Activated T-helper 1 cell treated with anti-CD3 and anti-CD28 coated beads, Interleukin-2, amount 50 U/mL, for 16 hours (primary cell): ENCODE results near the gene SUGP1.

Source experiments
- DNase-seq, 2 donors: peaks; one replicate each; pipeline ENCODE4 v3.0.0-alpha.2; 2020; ENCODE audit warnings: low read depth in 1 of 2, low spot score in 1 of 2

The SUGP1 gene

DNA sequence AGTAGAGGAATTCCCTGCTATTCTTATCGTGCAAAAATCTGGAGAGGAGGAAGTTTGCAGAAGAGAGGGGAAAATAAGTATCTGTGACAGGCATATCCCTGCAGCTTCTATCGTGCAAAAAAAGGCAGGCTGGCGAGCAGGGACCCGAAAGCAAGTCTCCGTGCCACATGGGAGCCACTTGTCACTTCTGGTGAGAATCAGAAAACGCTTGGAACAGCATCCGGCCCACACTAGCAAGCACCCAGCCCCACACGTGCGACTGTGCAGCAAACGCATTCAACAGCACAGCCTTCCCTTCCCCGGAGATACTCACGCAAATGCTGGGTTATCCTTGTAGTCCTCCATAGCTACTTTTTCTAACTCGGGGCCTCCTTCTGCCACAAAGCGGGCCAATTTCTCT, 16.9 kb downstream of the SUGP1 start:
- no peak for DNase-seq

DNA sequence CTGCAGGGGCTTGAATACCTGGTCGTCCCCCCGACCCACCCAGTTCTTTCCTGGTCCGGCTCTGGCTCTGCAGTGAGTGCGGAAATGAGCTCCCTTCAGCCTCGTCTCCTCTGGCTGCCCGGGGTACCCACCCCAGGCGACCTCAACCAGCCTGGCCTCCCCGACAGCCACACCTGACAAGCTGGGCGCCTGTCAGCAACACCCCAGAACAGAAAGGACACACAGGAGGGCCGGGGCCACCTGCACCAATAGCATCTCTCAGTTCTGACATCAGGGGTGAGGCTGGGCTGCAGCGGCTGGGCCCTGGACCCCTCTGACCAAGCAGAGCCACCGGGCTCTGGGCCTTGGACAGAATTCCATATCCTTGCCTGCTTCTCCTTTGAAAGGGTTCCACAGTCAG, 19.7 kb downstream of the SUGP1 start:
- DNase-seq = no peak

DNA sequence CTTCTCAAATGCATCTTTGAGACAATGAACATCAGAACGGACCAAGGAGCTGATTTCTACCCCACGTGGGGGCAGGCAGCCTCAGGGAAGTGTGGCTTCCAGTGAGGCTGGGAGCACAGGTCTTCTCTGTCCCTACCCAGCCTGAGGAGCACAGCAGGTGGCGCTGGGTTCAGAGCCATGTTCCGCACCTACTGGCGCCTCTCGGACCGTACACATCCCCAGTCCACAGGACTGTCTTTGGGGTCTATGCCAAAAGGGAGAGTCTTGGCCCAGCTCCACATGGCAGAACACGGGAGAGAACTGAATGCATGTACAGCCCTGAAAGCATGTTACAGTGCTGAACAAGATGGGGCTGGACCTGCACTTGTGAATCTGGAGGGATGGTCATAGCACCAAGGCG, 22.6 kb downstream of the SUGP1 start:
- DNase-seq = no peak

DNA sequence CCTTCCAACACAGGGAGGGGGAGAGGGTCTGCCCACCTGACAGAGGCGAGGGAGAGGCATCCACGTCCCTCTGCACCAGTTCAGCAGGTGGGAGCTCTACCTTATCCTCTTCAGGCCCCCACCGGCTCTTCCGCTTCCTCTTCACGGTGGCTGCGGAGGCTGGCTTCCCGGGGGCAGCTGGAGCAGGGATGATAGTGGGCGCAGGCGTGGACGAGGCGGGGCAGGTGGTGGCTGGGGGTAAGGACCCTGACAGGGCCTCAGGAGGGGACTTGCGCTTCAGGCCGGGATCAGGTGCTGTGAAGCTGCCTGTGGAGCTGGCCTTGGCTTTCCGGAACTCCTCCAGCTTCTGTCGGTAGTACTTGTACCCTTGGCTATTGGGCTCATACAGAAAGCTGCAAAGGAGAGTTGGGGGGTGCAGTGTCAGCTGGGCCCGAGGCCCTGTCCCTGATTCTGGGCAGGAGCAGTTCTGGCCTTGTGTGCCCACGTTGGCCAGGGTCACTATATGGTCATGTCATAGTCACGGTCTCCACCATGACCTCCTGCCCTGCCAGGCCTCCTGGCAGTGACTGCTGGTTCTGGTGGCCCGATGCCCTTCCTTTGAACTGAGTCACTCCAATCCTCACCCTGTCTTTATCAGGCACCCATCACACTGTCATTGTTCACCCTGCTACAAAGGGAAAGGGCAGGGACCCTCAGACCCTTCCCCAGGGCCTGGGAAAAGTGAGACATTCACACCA, 23.2 kb downstream of the SUGP1 start:
- no peak for DNase-seq

DNA sequence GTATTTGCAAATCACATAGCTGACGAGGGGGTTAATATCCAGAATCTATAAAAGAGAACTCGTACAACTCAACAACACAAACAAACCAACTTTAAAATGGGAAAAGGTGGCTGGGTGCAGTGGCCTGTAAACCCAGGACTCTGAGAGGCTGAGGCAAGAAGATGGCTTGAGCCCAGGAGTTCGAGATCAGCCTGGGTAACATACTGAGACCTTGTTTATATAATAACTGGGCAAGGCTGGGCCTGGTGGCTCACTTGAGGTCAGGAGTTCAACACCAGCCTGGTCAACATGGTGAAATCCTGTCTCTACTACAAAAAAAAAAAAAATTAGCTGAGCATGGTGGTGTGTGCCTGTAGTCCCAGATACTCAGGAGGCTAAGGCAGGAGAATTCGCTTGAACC, 25.4 kb downstream of the SUGP1 start:
- DNase-seq = no peak

DNA sequence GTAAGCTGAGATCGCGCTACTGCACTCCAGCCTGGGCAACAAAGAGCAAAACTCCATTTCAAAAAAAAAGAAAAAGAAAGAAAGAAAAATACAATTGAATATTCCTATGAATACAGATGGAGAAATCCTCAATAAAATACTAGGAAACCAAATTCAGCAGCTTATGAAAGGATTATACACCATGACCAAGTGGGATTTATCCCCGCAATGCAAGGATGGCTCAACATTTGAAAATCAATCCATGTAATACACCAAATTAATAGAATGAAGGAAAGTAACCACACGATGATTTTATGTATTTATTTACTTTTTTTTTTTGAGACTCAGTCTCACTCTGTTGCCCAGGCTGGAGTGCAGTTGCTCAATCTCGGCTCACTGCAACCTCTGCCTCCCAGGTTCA, 27.7 kb downstream of the SUGP1 start:
- no peak for DNase-seq

DNA sequence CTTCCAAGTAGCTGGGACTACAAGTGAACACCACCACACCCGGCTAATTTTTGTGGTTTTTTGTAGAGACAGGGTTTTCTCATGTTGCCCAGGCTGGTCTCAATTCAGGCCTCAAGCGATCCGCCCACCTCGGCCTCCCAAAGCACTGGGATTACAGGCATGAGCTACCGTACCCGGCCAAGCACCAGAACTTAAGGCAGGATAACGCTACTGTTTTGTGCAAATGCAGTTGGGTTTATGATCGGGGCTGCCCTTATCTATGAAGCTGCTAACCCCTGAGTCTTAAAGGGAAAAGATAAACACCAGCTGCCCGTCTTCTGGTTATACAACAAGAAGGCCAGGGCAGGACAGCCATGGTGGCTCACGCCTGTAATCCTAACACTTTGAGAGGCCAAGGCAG, 34.6 kb downstream of the SUGP1 start:
- no peak for DNase-seq

DNA sequence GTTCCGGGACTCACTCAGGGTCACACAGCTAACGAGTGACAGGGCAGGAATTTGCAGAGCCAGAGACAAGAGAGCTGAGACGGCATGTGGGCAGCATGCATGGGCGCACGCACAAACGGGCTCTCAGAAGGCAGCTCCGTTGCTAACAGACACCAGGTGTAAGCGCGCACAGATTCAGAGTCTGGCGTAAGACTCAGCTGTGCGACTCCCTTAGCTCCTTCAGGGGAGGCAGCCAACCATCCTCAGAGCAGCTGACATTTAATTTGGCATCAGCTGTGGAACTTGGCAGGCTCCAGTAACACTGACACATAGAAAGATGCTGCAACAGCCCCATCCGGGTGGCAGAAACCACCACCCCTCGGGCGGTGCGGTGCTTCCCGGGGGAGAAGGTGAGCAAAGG, 39.7 kb downstream of the SUGP1 start:
- no peak for DNase-seq

DNA sequence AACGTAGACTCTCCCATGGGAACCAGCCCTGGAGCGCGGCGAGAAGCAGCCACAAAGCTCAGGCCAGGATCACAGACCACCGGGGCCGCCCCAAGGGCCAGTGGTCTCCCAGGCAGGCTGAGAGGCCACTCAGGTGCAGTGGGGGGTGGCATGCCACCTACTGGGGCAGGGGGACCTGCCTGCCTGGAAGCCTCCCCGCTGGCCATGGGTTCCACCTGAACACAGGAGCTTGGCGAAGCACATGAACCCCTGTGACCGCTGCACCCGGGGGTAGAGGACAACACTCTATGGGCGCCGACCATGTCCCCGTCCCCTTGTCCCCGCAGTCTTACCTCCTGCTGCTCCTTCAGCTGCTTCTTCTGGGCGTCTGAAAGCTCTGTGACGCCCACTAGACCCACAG, 40.5 kb downstream of the SUGP1 start:
- DNase-seq = no peak

DNA sequence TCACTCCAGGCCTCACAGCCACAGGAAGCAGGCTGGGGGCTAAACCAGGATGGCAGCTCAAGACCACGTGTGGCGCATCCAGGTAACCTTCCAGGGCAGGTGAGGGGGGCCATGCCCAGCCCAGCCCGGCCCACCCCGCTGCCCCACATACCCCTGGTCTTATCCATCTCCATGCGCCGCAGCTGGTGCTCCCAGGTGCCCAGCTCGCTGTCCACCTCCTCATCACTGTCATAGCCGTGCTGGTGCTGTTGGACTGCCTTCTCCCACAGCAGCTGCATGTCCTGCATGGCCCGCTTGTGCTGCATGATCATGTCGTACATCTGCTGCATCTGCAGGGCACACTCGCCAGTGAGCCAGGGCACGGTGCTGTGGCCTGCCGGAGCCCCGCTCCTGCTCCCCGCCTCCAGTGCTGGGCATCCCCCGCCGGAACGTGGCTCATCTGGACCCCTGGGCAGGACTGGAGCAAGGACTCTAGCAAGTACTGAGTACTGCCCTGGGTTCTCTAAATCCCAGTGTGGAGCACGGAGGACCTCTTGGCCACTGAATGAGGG, 41.2 kb downstream of the SUGP1 start:
- no peak for DNase-seq

DNA sequence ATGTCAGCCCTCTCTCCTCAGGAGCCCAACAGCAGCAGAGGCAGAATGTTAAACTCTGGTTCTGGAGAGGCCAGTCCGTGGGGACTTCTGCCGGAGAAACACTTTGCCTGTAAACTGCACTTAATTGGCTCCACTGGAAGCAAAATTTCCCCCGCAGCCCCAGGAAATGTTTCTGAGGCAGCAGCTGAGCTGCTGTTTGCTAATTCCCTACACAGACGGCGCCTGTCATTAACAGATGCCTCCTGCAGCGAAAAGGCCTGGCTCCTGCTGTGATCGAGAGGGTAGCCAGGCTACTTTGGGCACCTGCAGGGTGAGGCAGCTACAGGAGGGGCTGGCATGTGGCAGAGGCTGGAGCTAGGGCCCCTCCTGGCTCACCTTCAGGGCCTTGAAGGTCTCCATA, 42.0 kb downstream of the SUGP1 start:
- DNase-seq = no peak

DNA sequence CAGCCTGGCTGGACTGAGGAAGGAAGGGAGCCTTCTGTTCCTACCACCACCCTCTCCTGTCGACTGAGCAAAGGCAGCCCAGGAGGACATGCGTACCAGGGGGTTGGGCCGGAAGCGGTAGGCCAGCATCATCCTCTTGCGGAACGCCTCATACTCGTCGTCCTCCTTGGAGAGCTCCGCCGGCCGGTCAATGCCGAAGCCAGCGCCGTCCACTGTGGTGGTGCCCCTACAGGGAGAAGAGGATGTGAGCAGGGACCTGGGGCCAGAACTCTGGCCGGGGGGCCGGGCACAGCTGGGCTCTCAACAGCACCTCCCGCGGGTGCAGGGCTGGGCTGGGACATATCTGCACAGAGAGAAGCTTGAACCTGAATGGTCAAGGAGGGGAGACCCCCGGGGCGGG, 43.5 kb downstream of the SUGP1 start:
- no peak for DNase-seq

DNA sequence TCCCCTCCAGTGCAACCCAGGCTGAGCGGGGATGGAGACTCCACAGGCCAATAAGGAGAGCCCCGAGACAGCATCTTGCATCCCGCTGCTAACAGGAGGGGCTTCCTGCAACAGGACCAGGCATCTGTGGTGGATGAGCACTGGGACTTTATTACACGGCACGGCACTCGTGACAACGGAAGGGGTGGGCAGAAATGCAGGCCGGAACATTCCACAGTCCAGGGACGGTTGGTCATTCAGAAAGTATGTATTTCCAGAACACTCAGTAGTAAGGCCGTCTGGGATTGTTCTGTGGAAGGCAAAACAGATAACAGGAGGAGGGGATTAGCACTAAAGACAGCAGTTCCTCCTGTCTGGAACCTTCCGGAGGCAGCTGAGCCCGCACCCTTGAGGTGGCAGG, 43.9 kb downstream of the SUGP1 start:
- no peak for DNase-seq

DNA sequence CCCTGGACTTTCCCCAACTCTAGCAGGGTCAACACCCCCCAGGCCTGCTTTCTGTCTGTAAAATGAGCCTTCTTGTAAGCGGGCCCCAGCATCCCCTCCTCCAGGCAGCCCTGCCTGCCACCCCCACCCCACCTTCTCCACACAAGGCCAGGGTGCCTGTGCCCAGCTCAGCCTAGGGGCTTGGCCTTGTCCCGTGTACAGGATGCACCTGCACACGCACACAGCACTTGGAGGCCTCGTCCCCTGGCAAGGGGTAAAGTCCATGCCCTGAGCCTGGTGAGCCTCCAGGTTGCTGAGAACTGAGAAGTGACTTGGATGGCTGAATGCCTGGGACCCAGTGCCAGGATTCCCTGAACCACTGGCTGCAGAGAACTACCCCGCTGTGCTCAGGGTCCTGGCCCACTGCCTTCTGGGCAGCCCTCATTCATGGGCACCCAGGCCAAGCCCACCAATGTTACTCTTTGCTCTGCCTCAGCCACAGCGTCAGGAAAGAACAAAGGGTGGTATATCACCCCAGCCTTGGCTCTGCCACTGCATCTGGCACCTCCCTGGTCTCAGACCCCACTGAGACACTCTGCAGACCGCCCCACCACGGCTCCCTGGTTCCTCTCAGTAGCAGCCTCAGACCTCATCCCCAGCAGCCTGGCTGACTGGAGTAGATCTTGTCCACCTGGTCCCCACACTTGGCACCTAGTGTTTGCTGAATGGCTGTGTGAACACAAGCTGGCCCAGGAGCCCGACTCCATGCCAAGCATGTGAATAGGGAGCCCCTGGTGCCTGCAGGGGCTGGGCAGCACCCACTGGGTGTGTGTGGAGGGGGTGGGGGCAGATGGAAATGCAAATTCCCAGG, 45.4 kb downstream of the SUGP1 start:
- DNase-seq = no peak

DNA sequence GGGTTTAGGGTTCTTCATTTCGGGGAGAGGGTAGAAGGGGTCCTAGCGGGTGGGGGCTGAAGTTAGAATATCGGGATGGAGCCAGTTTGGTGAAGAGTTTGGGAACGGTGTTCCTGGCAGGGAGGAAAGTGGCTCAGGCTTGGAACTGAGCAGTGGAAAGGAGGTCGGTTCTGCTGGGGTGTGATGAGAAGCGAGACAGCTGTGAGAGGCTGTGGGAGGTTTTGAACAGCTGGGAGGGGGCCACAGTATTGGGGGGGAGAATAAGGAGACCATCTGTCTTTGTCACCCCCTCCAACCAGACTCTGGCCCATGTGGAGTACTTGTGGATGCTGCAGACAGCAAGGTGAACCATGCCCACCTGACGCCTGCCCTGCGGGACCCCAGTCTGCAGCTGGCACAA, 46.2 kb downstream of the SUGP1 start:
- no peak for DNase-seq

DNA sequence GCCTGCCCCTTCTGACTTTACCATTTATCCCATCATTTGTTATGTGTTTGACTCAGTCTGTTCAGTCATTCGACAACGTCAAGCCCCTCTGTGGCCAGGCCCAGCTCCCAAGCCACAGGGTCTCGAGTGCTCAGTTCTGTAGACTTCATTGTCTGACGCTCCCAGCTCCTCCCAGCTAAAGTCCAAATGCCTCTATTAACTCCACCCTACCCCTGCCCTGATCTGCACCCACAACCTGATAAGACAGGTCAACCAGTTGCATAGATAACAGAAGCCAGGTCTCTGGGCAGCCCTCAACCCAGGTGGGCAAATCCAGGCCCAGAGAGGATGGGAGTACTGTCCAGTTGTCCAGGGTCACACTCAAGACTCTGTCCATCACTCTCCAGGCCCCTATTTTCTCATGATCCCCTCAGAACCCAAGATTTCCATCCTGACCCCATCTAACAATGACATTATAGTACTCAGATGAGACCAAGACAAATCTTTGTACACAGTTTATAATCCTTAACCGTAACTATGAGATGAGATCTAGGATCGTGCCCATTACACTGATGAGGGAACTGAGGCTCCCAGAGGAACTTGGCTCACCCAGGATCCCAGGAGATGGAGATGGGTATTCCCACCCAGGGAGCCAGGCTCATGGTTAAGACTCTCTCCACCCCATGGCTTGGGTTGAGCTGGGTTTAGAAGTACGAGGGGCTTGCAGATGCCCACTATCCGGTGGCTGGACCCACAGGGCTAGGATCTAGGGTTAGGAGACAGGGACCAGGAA, 48.3 kb downstream of the SUGP1 start:
- DNase-seq = no peak

DNA sequence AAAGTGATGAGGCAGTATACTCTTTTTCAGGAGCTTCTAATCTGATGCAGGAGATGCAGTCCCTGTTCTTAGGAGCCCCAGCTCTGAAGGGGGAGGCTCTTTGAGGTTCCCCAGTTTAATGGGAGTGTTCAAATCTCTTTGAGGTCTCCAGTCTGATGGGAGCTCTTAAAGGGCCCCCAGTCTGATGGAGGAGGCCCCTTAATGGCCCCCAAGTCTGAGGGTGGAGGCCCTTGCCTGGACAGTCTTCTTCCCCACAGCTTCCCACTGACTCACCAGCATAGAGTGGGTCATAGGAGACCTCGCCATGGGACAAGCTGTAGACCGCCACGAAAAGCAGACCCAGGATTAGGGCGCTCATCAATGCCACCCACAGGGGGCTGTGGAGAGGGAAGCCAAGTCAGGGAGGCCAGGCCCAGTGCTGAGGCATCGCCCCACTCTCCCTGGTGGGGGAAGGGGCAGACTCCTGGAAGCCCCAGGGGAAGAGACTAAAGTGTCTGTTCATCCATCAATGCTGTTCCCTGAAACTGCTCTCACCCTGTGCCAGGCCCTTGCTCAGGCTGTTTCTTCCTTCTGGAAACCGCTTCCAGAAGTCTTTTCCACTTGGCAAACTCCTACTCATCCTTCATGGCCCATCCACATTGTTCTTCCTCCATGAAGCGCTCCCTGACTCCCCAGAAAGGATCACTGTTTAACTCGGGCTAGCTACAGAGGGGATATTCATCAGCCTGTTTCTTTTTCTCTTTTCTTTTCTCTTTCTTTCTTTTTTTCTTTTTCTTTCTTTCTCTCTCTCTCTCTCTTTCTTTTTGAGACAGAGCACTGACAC, 49.3 kb downstream of the SUGP1 start:
- DNase-seq = no peak

DNA sequence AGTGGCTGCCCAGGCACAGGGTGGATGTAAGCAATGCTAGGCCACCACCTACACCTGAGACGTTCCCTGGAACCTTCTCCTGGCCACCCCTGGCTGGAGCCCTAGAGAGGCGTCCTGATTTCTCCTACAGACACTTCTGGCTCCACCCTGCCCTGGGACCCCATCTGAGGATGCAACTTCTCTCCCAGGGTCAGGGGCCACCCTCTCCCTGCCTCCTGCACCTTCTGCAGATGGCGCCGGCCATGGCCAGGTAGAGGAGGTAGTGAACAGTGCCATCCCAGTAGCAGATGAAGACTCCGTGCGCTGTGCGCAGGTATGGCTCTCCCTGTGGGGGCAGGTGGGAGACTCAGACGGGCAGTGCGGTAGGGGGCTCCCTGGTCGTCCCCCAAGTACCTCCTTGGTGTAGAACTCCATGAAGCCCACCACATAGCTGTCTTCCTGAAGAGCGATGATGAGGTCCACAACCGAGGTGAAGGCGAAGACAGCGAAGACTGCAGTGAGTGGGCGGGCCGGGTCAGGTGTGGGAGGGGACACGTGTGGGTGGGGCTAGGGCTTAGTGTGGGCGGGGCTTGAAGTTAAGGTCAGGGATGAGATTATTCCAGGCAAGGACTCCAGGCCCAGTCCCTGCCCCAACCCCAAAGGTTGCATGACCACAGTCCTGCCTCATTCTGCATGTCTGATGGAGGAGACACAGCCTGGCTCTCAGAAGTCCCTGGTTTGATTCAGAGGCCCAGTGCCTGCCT, 50.2 kb downstream of the SUGP1 start:
- DNase-seq = no peak

DNA sequence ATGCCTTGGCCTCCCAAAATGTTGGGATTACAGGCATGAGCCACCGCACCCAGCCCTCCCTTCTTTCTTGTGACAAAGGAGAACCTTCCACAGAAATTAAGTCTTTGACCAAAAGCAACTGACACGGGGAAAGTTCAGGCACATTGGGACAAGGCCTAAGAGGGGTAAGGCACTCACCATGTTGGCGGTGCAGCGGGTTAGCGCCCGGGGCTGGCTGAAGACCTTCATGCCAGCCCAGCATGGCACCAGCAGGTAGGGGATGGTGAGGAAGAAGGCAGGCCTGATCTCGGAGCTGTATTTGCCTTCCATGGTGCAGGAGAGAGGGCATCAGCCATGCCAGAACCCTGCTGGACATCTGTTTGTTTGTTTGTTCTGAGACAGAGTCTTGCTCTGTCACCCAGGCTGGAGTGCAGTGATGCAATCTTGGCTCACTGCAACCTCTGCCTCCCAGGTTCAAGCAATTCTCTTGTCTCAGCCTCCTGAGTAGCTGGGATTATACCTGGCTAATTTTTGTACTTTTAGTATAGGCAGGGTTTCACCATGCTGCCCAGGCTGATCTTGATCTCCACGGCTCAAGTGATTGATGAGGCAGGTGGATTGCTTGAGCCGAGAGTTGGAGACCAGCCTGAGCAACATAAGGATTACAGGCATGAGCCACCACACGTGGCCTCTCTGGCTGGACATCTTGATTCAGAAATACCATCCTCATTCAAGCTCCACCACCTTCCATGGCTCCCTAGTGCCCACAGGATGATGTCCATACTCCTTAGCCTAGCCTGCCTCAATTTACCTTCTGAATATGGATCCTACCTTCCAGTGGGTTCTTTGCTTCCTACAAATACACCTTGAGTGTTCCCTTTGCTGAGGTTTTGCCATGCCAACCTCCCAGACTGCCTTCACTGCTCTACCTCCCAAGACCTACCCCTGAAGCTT, 51.6 kb downstream of the SUGP1 start:
- DNase-seq = no peak
